ENCODE results near the gene YPEL1. TPM values are rescaled to one million over a fixed set of nuclear protein-coding genes. Genes with fewer than 3 reads are reported as not detected.

Gene YPEL1
- total and polyA plus RNA-seq, 12 donors = 0.84 to 19.4 (median 3.0) TPM

DNA sequence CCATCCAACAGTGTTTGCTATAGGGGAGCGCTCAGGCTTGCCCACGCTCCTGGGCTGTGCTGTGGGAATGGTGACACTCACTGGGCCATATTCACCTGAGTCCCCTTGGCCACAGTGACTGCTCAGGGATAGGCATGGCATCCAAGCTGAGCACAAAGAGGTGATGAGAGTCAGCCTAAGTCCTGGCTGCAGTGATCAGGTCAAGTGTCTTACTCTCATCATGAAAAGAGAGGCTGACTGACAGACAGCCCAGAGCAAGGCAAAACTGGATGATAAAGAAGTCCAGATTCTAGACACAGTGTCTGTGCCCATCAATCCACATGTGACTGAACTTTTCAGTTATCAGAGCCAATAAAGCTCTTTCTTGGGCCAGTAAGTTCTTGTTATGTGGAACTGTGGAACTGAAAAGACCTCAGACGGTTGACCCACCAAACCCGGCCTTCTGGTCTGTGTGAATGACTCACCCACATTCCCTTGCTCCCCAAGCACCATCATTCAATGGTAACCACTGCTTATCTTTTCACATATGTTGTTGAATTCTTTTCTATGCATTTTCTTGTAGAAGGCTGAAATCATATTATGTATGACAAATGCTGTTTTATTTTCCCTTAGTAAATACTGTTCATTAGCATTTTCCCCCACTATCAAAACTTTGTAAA lies 43.2 kb upstream of the YPEL1 start:
- peaks cover 0 to 9% of the 10 kb centered on the region in 2 donors for H3K4me1 ChIP-seq (replicated peaks in 1 of 2)
- TF ChIP-seq CTCF (IDR thresholded peaks at IDR 0.05) = no peak
- no peak for TF ChIP-seq POLR2A (IDR thresholded peaks at IDR 0.05)
- no peak overlapping the region for H3K4me3 ChIP-seq
- DNase-seq = peak in 2 of 7 donors; percentile 18 to 36
- intact Hi-C loops (cut with DNase I) = loop anchor here in 1 of 2 donors (10.0 kb wide), 1 partner anchor 156 kb away; no protein-coding TSS in a partner anchor
- WGBS, 4 donors = 83 to 93% (median 91%) methylated on average over 4 of the region's 4 CpGs
- H3K27ac ChIP-seq = no peak overlapping the region
- H3K9me3 ChIP-seq (replicated peaks in 1 of 3) = no peaks in the 10 kb centered on the region
- no peaks in the 10 kb centered on the region for H3K27me3 ChIP-seq
- peaks cover 0 to 16% of the 10 kb centered on the region in 2 donors for H3K36me3 ChIP-seq (replicated peaks in 1 of 2)

GRCh38 chr22:21771631-21771976 lies 36.0 kb upstream of the YPEL1 start:
- no peak for TF ChIP-seq POLR2A (IDR thresholded peaks at IDR 0.05)
- no peak for TF ChIP-seq CTCF (IDR thresholded peaks at IDR 0.05)
- Histone ChIP-seq H3K4me1 (replicated peaks in 1 of 2) (peaks cover 0 to 9% of the 10 kb centered on the region in 2 donors), H3K4me3 (no peak overlapping the region), H3K27me3 (no peaks in the 10 kb centered on the region), H3K9me3 (replicated peaks in 1 of 3) (no peaks in the 10 kb centered on the region), H3K36me3 (replicated peaks in 1 of 2) (peaks cover 0 to 61% of the 10 kb centered on the region in 2 donors), H3K27ac (no peak overlapping the region)
- WGBS, 4 donors = 89 to 98% (median 97%) methylated on average over 4 of the region's 4 CpGs
- intact Hi-C loops (cut with DNase I) = loop anchor here in 1 of 2 donors (10.0 kb wide), 1 partner anchor 163 kb away; no protein-coding TSS in a partner anchor
- DNase-seq = no peak

- H3K4me3 ChIP-seq = no peak overlapping the region
- no peak overlapping the region for H3K27ac ChIP-seq
- no peaks in the 10 kb centered on the region for H3K4me1 ChIP-seq (replicated peaks in 1 of 2)
- no peaks in the 10 kb centered on the region for H3K9me3 ChIP-seq (replicated peaks in 1 of 3)
- DNase-seq = no peak
- TF ChIP-seq CTCF (IDR thresholded peaks at IDR 0.05) (no peak), POLR2A (IDR thresholded peaks at IDR 0.05) (no peak)
- 47 to 100% (median 73%) methylated on average over 1 of the region's 1 CpG for WGBS, 4 donors
- H3K36me3 ChIP-seq (replicated peaks in 1 of 2) = peaks cover 0 to 92% of the 10 kb centered on the region in 2 donors
- intact Hi-C loops (cut with DNase I) = no loop called here
- H3K27me3 ChIP-seq = no peaks in the 10 kb centered on the region
These were observed 32.8 kb upstream of the YPEL1 start for GRCh38 chr22:21768435-21768834.

DNA sequence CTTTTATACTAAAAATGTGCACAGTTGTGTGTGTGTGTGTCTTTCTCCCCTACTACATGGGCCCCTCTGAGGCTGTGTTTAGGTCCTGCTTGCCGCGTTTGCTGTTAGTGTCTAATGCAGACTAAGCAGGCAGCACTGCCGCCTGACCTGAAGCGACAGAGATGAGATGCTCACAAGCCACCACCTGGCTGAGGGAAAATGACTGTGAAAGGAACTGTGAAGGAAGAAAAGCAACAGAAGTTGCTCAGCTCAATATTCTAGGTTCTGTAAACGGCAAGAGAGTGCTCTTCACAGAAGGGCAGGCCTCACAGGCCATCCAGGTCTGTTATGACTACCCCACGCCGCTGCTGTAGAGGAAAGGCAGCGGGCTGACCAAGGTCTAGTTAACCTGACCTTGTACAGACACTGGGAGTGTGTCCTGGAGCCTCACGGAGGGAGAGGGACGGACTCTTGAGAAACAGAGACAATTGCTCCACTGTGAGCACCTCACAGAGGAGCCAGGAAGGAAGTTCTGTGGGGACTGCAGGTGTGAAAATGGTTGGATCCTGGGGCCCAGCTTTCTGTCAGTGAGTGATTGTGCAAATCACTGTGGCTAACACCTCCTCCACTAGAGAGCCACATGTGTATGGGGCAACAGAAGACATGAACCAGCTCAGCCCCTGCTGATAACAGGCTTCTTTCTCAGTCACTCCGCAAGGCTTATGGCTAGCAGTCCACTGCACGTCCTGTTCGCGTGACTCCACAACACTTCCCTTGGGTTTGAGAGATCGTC lies 31.3 kb upstream of the YPEL1 start:
- H3K4me1 ChIP-seq (replicated peaks in 1 of 2) = no peaks in the 10 kb centered on the region
- no peak overlapping the region for H3K4me3 ChIP-seq
- H3K36me3 ChIP-seq (replicated peaks in 1 of 2) = peaks cover 0 to 96% of the 10 kb centered on the region in 2 donors
- no peaks in the 10 kb centered on the region for H3K9me3 ChIP-seq (replicated peaks in 1 of 3)
- no peak for TF ChIP-seq CTCF (IDR thresholded peaks at IDR 0.05)
- TF ChIP-seq POLR2A (IDR thresholded peaks at IDR 0.05) = no peak
- H3K27ac ChIP-seq = no peak overlapping the region
- peak in 2 of 7 donors; percentile 33 to 47 for DNase-seq
- H3K27me3 ChIP-seq = no peaks in the 10 kb centered on the region
- 68 to 76% (median 73%) methylated on average over 11 to 15 of the region's 15 CpGs for WGBS, 4 donors
- intact Hi-C loops (cut with DNase I) = no loop called here
